ENCODE data around the gene MYO16. TPM values are rescaled to one million over a fixed set of nuclear protein-coding genes. Genes with fewer than 3 reads are reported as not detected.

The MYO16 gene
- total and polyA plus RNA-seq, 2 experiments from 2014 or later = 0.02 to 0.15 TPM

GRCh38 chr13:109198585-109198984 lies 569.2 kb downstream of the MYO16 start:
- no peaks in the 10 kb centered on the region for H3K9me3 ChIP-seq (ENCODE audit: low read depth)
- H3K4me3 ChIP-seq = no peak overlapping the region
- DNase-seq (ENCODE audit: low read depth in 1 of 2, low spot score in 1 of 2) = no peak
- H3K27me3 ChIP-seq = no peaks in the 10 kb centered on the region
- TF ChIP-seq CTCF (IDR thresholded peaks at IDR 0.05; ENCODE audit: low read depth, low read length) = no peak
- H3K27ac ChIP-seq = no peak overlapping the region
- H3K36me3 ChIP-seq = no peaks in the 10 kb centered on the region
- no peaks in the 10 kb centered on the region for H3K4me1 ChIP-seq (ENCODE audit: low read depth)

- DNase-seq (ENCODE audit: low read depth in 1 of 2, low spot score in 1 of 2) = no peak
- no peaks in the 10 kb centered on the region for H3K36me3 ChIP-seq
- H3K4me1 ChIP-seq (ENCODE audit: low read depth) = no peaks in the 10 kb centered on the region
- H3K27me3 ChIP-seq = no peaks in the 10 kb centered on the region
- no peak overlapping the region for H3K27ac ChIP-seq
- no peak overlapping the region for H3K4me3 ChIP-seq
- H3K9me3 ChIP-seq (ENCODE audit: low read depth) = no peaks in the 10 kb centered on the region
- no peak for TF ChIP-seq CTCF (IDR thresholded peaks at IDR 0.05; ENCODE audit: low read depth, low read length)
These were observed 569.9 kb downstream of the MYO16 start for GRCh38 chr13:109199280-109199679.

- Histone ChIP-seq H3K4me1 (ENCODE audit: low read depth) (no peaks in the 10 kb centered on the region), H3K4me3 (no peak overlapping the region), H3K27me3 (no peaks in the 10 kb centered on the region), H3K36me3 (no peaks in the 10 kb centered on the region), H3K27ac (no peak overlapping the region), H3K9me3 (ENCODE audit: low read depth) (no peaks in the 10 kb centered on the region)
- no peak for TF ChIP-seq CTCF (IDR thresholded peaks at IDR 0.05; ENCODE audit: low read depth, low read length)
- DNase-seq (ENCODE audit: low read depth in 1 of 2, low spot score in 1 of 2) = no peak
These were observed 571.1 kb downstream of the MYO16 start for GRCh38 chr13:109200556-109200955.

GRCh38 chr13:109203587-109203986 lies 574.2 kb downstream of the MYO16 start:
- Histone ChIP-seq H3K9me3 (ENCODE audit: low read depth) (no peaks in the 10 kb centered on the region), H3K4me1 (ENCODE audit: low read depth) (no peaks in the 10 kb centered on the region), H3K27ac (no peak overlapping the region), H3K36me3 (no peaks in the 10 kb centered on the region), H3K4me3 (no peak overlapping the region), H3K27me3 (no peaks in the 10 kb centered on the region)
- no peak for TF ChIP-seq CTCF (IDR thresholded peaks at IDR 0.05; ENCODE audit: low read depth, low read length)
- DNase-seq (ENCODE audit: low read depth in 1 of 2, low spot score in 1 of 2) = no peak

- no peak for TF ChIP-seq CTCF (IDR thresholded peaks at IDR 0.05; ENCODE audit: low read depth, low read length)
- Histone ChIP-seq H3K27me3 (no peaks in the 10 kb centered on the region), H3K4me3 (no peak overlapping the region), H3K9me3 (ENCODE audit: low read depth) (no peaks in the 10 kb centered on the region), H3K4me1 (ENCODE audit: low read depth) (no peaks in the 10 kb centered on the region), H3K27ac (no peak overlapping the region), H3K36me3 (no peaks in the 10 kb centered on the region)
- DNase-seq (ENCODE audit: low read depth in 1 of 2, low spot score in 1 of 2) = no peak
These were observed 574.8 kb downstream of the MYO16 start for GRCh38 chr13:109204252-109204651.

GRCh38 chr13:109204657-109205056 lies 575.2 kb downstream of the MYO16 start:
- no peaks in the 10 kb centered on the region for H3K27me3 ChIP-seq
- H3K4me1 ChIP-seq (ENCODE audit: low read depth) = no peaks in the 10 kb centered on the region
- no peak overlapping the region for H3K27ac ChIP-seq
- H3K4me3 ChIP-seq = no peak overlapping the region
- no peaks in the 10 kb centered on the region for H3K36me3 ChIP-seq
- DNase-seq (ENCODE audit: low read depth in 1 of 2, low spot score in 1 of 2) = peak in 1 of 2 donors; percentile 8
- TF ChIP-seq CTCF (IDR thresholded peaks at IDR 0.05; ENCODE audit: low read depth, low read length) = no peak
- no peaks in the 10 kb centered on the region for H3K9me3 ChIP-seq (ENCODE audit: low read depth)
